Osteocyte (in vitro differentiated cells): Measurements from ENCODE around the gene CTDSPL. TPM values are rescaled to one million over a fixed set of nuclear protein-coding genes. Genes with fewer than 3 reads are reported as not detected.

Experiments
- DNase-seq: peaks from one replicate; pipeline ENCODE4 v3.0.0; 2021; ENCODE audit warnings: mixed read lengths; ENCODE audit not compliant: unreplicated experiment; ENCODE audit errors: extremely low spot score
- H3K27ac Mint-ChIP-seq: one replicate; pipeline ENCODE4 v1.8.0; 2021; ENCODE audit warnings: mild to moderate bottlenecking, mixed read lengths; ENCODE audit not compliant: unreplicated experiment
- H3K27me3 Mint-ChIP-seq: one replicate; pipeline ENCODE4 v1.8.0; 2021; ENCODE audit warnings: mixed read lengths; ENCODE audit not compliant: unreplicated experiment
- H3K36me3 Mint-ChIP-seq: one replicate; pipeline ENCODE4 v1.8.0; 2021; ENCODE audit warnings: mixed read lengths; ENCODE audit not compliant: unreplicated experiment
- H3K4me1 Mint-ChIP-seq: one replicate; pipeline ENCODE4 v1.8.0; 2021; ENCODE audit warnings: mixed read lengths; ENCODE audit not compliant: unreplicated experiment
- H3K4me3 Mint-ChIP-seq: one replicate; pipeline ENCODE4 v1.8.0; 2021; ENCODE audit warnings: mild to moderate bottlenecking, moderate library complexity, mixed read lengths; ENCODE audit not compliant: unreplicated experiment
- H3K9me3 Mint-ChIP-seq: one replicate; pipeline ENCODE4 v1.8.0; 2021; ENCODE audit warnings: mixed read lengths; ENCODE audit not compliant: unreplicated experiment
- total RNA-seq: library from RNA; stranded (reverse); gene quantifications from 2 replicates; pipeline ENCODE4 v1.2.1, GENCODE V29; 2021
- TF ChIP-seq, protein P1 (sequence below): fragments of 200-600 bp; sonication (generic); IDR thresholded peaks from 2 replicates; pipeline ENCODE4 v1.5.0; 2021; ENCODE audit warnings: antibody characterized with exemption, mild to moderate bottlenecking, moderate library complexity

CTDSPL gene
- total RNA-seq, 1 donor from 2014 or later, result 71.6 TPM

DNA sequence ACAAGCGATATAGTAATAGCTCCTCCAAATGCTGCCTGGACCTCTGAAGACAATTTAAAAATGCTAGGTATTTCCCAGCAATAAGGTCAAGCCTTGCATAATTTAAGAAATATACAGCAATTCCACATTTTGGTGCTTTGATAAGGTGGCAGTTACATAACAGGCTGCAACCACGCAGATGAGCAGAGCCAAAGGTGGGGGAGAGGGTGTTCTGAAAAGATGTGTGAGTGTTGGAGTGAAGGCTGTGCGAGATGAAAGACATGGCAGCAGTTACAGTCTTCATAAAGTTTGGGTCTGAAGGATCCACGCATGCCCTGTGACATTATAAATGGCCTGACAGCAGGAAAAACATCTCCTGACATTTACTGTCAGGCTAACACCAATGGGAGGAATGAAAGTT lies 26.1 kb downstream of the CTDSPL start:
- no peak overlapping the region for H3K4me3 Mint-ChIP-seq
- DNase-seq, result no peak
- TF ChIP-seq, protein P1, sequence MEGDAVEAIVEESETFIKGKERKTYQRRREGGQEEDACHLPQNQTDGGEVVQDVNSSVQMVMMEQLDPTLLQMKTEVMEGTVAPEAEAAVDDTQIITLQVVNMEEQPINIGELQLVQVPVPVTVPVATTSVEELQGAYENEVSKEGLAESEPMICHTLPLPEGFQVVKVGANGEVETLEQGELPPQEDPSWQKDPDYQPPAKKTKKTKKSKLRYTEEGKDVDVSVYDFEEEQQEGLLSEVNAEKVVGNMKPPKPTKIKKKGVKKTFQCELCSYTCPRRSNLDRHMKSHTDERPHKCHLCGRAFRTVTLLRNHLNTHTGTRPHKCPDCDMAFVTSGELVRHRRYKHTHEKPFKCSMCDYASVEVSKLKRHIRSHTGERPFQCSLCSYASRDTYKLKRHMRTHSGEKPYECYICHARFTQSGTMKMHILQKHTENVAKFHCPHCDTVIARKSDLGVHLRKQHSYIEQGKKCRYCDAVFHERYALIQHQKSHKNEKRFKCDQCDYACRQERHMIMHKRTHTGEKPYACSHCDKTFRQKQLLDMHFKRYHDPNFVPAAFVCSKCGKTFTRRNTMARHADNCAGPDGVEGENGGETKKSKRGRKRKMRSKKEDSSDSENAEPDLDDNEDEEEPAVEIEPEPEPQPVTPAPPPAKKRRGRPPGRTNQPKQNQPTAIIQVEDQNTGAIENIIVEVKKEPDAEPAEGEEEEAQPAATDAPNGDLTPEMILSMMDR, result no peak
- H3K27ac Mint-ChIP-seq, result no peak overlapping the region
- no peaks in the 10 kb centered on the region for H3K27me3 Mint-ChIP-seq
- H3K4me1 Mint-ChIP-seq, result peaks cover 64% of the 10 kb centered on the region
- H3K9me3 Mint-ChIP-seq, result no peaks in the 10 kb centered on the region
- peaks cover 4% of the 10 kb centered on the region for H3K36me3 Mint-ChIP-seq

GRCh38 chr3:37888421-37888820 lies 26.7 kb downstream of the CTDSPL start:
- TF ChIP-seq, protein P1, result no peak
- H3K4me1 Mint-ChIP-seq, result peaks cover 67% of the 10 kb centered on the region
- H3K27me3 Mint-ChIP-seq, result no peaks in the 10 kb centered on the region
- H3K27ac Mint-ChIP-seq, result no peak overlapping the region
- H3K9me3 Mint-ChIP-seq, result no peaks in the 10 kb centered on the region
- peaks cover 4% of the 10 kb centered on the region for H3K36me3 Mint-ChIP-seq
- no peak for DNase-seq
- H3K4me3 Mint-ChIP-seq, result no peak overlapping the region

DNA sequence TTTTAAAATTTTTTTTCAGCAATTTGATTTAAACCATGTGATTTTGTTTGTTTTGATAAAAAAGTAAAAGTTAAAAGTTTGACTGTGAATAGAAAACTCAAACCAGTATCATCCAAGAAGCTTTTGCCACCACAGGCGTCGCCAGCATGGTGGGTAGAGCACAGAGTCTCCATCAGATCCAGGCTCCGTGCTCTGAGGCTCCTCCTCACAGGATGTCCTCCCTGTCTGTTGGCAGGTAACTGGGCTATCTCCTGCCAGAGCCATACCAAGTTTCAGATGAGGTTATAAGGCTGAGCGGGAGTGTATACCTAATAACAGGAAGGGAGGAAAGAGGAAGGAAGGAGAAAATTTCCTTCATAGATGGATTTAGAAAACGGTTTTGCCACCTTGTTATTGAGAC lies 28.8 kb downstream of the CTDSPL start:
- Mint-ChIP-seq H3K4me3 (no peak overlapping the region), H3K9me3 (no peaks in the 10 kb centered on the region), H3K36me3 (peaks cover 4% of the 10 kb centered on the region), H3K27me3 (no peaks in the 10 kb centered on the region), H3K27ac (no peak overlapping the region), H3K4me1 (peaks cover 62% of the 10 kb centered on the region)
- DNase-seq, result no peak
- TF ChIP-seq, protein P1, result no peak

- TF ChIP-seq, protein P1, result no peak
- no peak for DNase-seq
- H3K9me3 Mint-ChIP-seq, result no peaks in the 10 kb centered on the region
- peaks cover 59% of the 10 kb centered on the region for H3K4me1 Mint-ChIP-seq
- no peak overlapping the region for H3K4me3 Mint-ChIP-seq
- peaks cover 4% of the 10 kb centered on the region for H3K36me3 Mint-ChIP-seq
- H3K27ac Mint-ChIP-seq, result no peak overlapping the region
- H3K27me3 Mint-ChIP-seq, result no peaks in the 10 kb centered on the region
These were observed 29.5 kb downstream of the CTDSPL start for GRCh38 chr3:37891227-37891626.

DNA sequence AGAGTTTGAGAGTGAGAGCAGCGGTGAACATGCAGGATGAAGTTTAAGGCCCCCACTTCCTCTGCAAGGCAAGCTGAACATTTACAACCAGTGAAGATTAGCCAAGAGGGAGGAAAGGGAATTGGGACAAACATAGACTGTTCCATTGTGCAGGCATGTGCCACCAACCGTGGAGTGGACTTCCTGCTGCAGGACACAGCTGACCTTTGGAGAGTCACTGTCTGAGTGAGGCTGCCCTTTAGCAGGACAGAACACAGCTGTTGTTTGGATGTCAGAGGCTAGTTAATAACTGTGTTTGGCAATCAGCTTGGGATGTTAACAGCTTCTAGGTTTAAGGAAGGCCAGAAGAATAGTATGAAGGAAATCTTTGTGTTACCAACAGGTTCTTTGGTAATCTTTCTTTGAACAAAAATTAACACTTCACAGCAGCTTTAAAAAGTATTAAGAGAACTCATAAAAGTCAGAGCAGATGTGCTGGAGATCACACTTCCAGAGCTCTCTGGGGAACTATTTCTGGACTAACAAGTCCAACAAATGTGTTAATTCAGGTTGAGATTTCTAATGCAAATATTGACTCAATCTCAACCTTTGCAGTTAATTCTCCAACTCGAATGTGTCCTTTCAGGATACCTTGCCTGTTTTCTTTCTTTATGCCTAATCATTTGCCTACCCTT lies 31.4 kb downstream of the CTDSPL start:
- DNase-seq, result no peak
- Mint-ChIP-seq H3K27ac (peak overlapping the region; percentile 4), H3K27me3 (no peaks in the 10 kb centered on the region), H3K4me3 (no peak overlapping the region), H3K36me3 (peaks cover 4% of the 10 kb centered on the region), H3K4me1 (peaks cover 50% of the 10 kb centered on the region), H3K9me3 (no peaks in the 10 kb centered on the region)
- TF ChIP-seq, protein P1, result no peak
